RWPE1 (cell line): Measurements from ENCODE around the gene PPIA.
A peak's percentile ranks its signal among the peaks of the same experiment; 100 is the strongest.

Experiments
- CTCF ChIA-PET: fragments of 350-600 bp; sonication (Branson Sonifier 250); formaldehyde crosslinking; extraction: SDS; loops from one replicate; lab custom pipeline; 2021; lab: Yijun Ruan, JAX
- POLR2A ChIA-PET: fragments of 400-600 bp; formaldehyde crosslinking; extraction: SDS; loops from one replicate; lab custom pipeline; 2020; ENCODE audit warnings: antibody characterized with exemption; ENCODE audit not compliant: low non-redundant PET; lab: Yijun Ruan, JAX
- DNase-seq: peaks from one replicate; pipeline ENCODE4 v3.0.0; 2012; ENCODE audit warnings: low spot score
- H3K27ac ChIP-seq: fragments of 450-650 bp; 2 replicates; pipeline ENCODE4 v1.5.1; 2017
- CTCF ChIP-seq: fragments of 450-650 bp; conservative IDR thresholded peaks from 2 replicates; pipeline ENCODE4 v1.5.1; 2017; ENCODE audit warnings: low read depth, mild to moderate bottlenecking

Gene PPIA

GRCh38 chr7:44757739-44758138 lies 38.7 kb upstream of the PPIA start:
- POLR2A ChIA-PET = no interaction called here
- CTCF ChIA-PET = interaction anchor here (0.6 to 0.7 kb wide), 2 partner anchors 186 to 364 kb away, joined by 3 to 9 read pairs; no protein-coding TSS in a partner anchor
- DNase-seq = no peak
- TF ChIP-seq CTCF = no peak
- H3K27ac ChIP-seq = peak overlapping the region; percentile 77

GRCh38 chr7:44759246-44759645 lies 37.2 kb upstream of the PPIA start:
- H3K27ac ChIP-seq = peak overlapping the region; percentile 77
- no peak for DNase-seq
- TF ChIP-seq CTCF = no peak
- POLR2A ChIA-PET = interaction anchor here (0.7 kb wide), 1 partner anchor 152 kb away, joined by 5 read pairs; no protein-coding TSS in a partner anchor
- CTCF ChIA-PET = no interaction called here

GRCh38 chr7:44760034-44760580 lies 36.4 kb upstream of the PPIA start:
- CTCF ChIA-PET = no interaction called here
- H3K27ac ChIP-seq = peak overlapping the region; percentile 77
- POLR2A ChIA-PET = no interaction called here
- TF ChIP-seq CTCF = no peak
- no peak for DNase-seq

- no peak for TF ChIP-seq CTCF
- DNase-seq = peak; percentile 75
- ChIA-PET CTCF (no interaction called here), POLR2A (no interaction called here)
- H3K27ac ChIP-seq = peak overlapping the region; percentile 77
These were observed 35.0 kb upstream of the PPIA start for GRCh38 chr7:44761207-44762161.

- DNase-seq = no peak
- ChIA-PET POLR2A (no interaction called here), CTCF (no interaction called here)
These were observed 34.2 kb upstream of the PPIA start for GRCh38 chr7:44762300-44762699.

More at GRCh38 chr7:44762300-44762699, 34.2 kb upstream of the PPIA start:
- TF ChIP-seq CTCF = no peak
- peak overlapping the region; percentile 77 for H3K27ac ChIP-seq
